Activated naive CD8-positive, alpha-beta T cell treated with anti-CD3 and anti-CD28 coated beads for 36 hours (primary cell): ENCODE results near the gene ACSM6. TPM values are rescaled to one million over a fixed set of nuclear protein-coding genes. Genes with fewer than 3 reads are reported as not detected.
"Not testable (repeated sequence)": the region's sequence is repeated elsewhere in the genome, so short reads cannot be mapped to it uniquely, and the experiment has no call there.

Experiments used
- DNase-seq: peaks from one replicate; pipeline ENCODE4 v3.0.0; 2021
- H3K27ac Mint-ChIP-seq: one replicate; pipeline ENCODE4 v1.8.0; 2022; ENCODE audit warnings: mild to moderate bottlenecking, moderate library complexity, mixed read lengths
- H3K27me3 Mint-ChIP-seq: one replicate; pipeline ENCODE4 v1.8.0; 2022; ENCODE audit warnings: mild to moderate bottlenecking, mixed read lengths
- H3K36me3 Mint-ChIP-seq: one replicate; pipeline ENCODE4 v1.8.0; 2021; ENCODE audit warnings: mild to moderate bottlenecking, mixed read lengths
- H3K4me1 Mint-ChIP-seq: one replicate; pipeline ENCODE4 v1.8.0; 2021; ENCODE audit warnings: mixed read lengths
- H3K4me3 Mint-ChIP-seq: one replicate; pipeline ENCODE4 v1.8.0; 2022; ENCODE audit warnings: mild to moderate bottlenecking, moderate library complexity, mixed read lengths
- H3K9me3 Mint-ChIP-seq: one replicate; pipeline ENCODE4 v1.8.0; 2022; ENCODE audit warnings: mixed read lengths
- total RNA-seq, 2 experiments: library from RNA; stranded (reverse); gene quantifications; one replicate each; pipeline ENCODE4 v1.2.3, GENCODE V29; 2021

Gene ACSM6
- total RNA-seq, 2 experiments from 2014 or later = not detected

DNA sequence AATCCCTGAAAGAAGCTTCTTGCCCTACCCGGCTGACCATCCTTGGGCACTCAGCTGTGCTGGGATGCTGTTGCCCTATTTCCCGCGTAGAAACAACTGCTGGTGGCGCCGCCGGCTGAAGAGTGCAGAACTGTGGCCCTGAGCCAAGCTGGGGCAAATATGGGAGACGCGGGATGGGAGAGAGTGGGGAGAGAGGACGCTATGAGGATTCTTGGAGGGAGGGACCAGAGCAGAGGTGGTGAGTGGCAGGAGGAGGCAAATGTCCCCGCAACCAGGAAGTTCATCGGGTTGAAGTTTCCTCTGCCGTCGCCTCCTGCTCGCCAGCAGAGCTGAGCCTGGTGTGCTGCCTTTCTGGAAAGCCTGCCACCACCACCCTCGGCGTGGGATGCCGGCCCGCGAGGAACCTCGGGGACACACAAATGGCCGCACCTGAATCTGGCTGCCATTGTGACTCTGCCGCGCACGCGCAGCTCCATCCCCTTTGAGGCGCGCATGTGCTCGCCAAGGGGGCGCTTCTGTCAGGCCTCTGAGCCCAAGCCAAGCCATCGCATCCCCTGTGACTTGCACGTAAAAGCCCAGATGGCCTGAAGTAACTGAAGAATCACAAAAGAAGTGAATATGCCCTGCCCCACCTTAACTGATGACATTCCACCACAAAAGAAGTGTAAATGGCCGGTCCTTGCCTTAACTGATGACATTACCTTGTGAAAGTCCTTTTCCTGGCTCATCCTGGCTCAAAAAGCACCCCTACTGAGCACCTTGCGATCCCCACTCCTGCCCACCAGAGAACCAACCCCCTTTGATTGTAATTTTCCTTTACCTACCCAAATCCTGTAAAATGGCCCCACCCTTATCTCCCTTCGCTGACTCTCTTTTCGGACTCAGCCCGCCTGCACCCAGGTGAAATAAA lies 36.9 kb downstream of the ACSM6 start:
- peak overlapping the region; percentile 86 for H3K4me3 Mint-ChIP-seq
- peak; percentile 70 for DNase-seq

DNA sequence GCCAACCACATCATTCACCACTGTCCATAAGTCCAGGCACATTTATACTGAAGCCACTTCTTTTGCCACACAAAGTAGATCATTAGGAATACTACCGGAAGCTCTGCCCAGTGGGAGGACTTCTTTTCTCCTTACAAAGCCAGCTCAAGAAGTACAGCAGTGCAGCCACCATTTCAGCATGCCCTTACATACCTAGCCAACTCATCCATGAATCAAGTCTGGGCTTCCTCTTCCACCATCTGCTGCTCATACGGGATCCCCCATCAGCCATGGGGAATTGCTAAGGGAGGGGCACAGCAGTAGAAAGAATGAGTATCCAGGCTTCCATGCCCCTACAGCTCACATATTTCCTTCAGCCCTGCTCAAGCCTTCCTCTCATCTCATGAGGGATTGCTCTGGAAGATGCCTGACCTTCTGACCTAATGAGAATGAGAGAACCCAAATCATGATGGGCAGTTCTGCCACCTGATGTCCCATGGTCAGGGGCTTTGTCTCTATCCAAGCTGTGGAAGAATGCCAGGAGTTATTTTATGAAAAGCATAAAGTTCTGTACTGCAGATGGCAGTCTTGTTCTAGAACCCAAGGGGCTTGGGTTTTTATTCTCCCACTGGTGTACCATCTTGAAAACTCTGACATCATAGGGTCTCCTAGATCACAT lies 39.5 kb downstream of the ACSM6 start:
- no peak for DNase-seq
- H3K4me3 Mint-ChIP-seq = no peak overlapping the region
- peaks cover 11% of the 10 kb centered on the region for H3K9me3 Mint-ChIP-seq
- H3K27ac Mint-ChIP-seq = no peak overlapping the region
- peaks cover 32% of the 10 kb centered on the region for H3K4me1 Mint-ChIP-seq
- H3K36me3 Mint-ChIP-seq = peaks cover 23% of the 10 kb centered on the region
- H3K27me3 Mint-ChIP-seq = peaks cover 18% of the 10 kb centered on the region

More for the DNA sequence above, 36.9 kb downstream of the ACSM6 start:
- Mint-ChIP-seq H3K9me3 (peaks cover 11% of the 10 kb centered on the region), H3K36me3 (peaks cover 26% of the 10 kb centered on the region), H3K27me3 (peaks cover 18% of the 10 kb centered on the region), H3K27ac (peak overlapping the region; percentile 93), H3K4me1 (peaks cover 19% of the 10 kb centered on the region)

DNA sequence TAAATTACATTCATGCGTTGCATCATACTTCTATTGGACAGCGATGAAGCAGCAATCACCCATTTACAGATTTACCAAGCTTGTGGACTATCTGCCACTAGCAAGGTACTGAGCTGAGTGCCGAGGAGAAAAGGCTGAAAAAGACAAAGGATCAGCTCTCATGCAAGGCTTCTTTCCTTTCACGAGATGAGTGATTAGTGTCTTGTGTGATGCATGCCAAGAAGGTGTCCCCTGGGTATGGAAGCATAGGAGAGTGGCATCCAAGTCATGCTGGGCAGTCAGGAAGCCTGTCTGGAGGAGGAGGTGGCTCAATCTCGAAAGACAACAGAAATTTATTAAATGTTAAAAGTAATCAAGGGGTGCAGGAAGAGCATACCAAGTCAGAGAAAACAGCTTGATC lies 40.9 kb downstream of the ACSM6 start:
- no peak for DNase-seq
- peaks cover 32% of the 10 kb centered on the region for H3K4me1 Mint-ChIP-seq
- peak overlapping the region; percentile 11 for H3K27ac Mint-ChIP-seq
- peaks cover 9% of the 10 kb centered on the region for H3K9me3 Mint-ChIP-seq
- H3K4me3 Mint-ChIP-seq = no peak overlapping the region
- H3K36me3 Mint-ChIP-seq = peaks cover 13% of the 10 kb centered on the region
- H3K27me3 Mint-ChIP-seq = peaks cover 14% of the 10 kb centered on the region

- peaks cover 6% of the 10 kb centered on the region for H3K36me3 Mint-ChIP-seq
- peaks cover 7% of the 10 kb centered on the region for H3K9me3 Mint-ChIP-seq
- peaks cover 8% of the 10 kb centered on the region for H3K27me3 Mint-ChIP-seq
- peak overlapping the region; percentile 93 for H3K27ac Mint-ChIP-seq
- H3K4me1 Mint-ChIP-seq = peaks cover 29% of the 10 kb centered on the region
- H3K4me3 Mint-ChIP-seq = no peak overlapping the region
- DNase-seq = no peak
These were observed 41.6 kb downstream of the ACSM6 start for GRCh38 chr10:95235676-95236067.

- Mint-ChIP-seq H3K9me3 (peaks cover 3% of the 10 kb centered on the region), H3K27ac (peak overlapping the region; percentile 93), H3K4me1 (peaks cover 25% of the 10 kb centered on the region), H3K4me3 (peak overlapping the region; percentile 29), H3K36me3 (no peaks in the 10 kb centered on the region), H3K27me3 (peaks cover 2% of the 10 kb centered on the region)
- DNase-seq = peak; percentile 33
These were observed 42.2 kb downstream of the ACSM6 start for GRCh38 chr10:95236068-95236903.

- no peaks in the 10 kb centered on the region for H3K9me3 Mint-ChIP-seq
- no peaks in the 10 kb centered on the region for H3K27me3 Mint-ChIP-seq
- no peak overlapping the region for H3K4me3 Mint-ChIP-seq
- no peaks in the 10 kb centered on the region for H3K36me3 Mint-ChIP-seq
- DNase-seq = no peak
- peaks cover 23% of the 10 kb centered on the region for H3K4me1 Mint-ChIP-seq
- H3K27ac Mint-ChIP-seq = peak overlapping the region; percentile 65
These were observed 43.5 kb downstream of the ACSM6 start for GRCh38 chr10:95237376-95238170.

DNA sequence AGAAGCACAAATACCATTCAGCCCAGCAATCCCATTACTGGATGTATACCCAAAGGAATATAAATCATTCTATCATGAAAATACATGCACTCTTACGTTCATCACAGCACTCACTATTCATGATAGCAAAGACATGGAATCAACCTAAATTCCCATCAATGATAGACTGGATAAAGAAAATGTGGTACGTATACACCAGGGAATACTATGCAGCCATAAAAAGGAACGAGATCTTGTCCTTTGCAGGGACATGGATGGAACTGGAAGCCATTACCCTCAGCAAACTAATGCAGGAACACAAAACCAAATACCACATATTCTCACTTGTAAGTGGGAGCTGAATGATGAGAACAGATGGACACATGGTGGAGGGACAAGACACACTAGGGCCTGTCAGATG lies 46.1 kb downstream of the ACSM6 start:
- H3K36me3 Mint-ChIP-seq, H3K9me3 Mint-ChIP-seq, H3K27ac Mint-ChIP-seq, H3K27me3 Mint-ChIP-seq, DNase-seq, H3K4me3 Mint-ChIP-seq: not testable (repeated sequence)
- peaks cover 21% of the 10 kb centered on the region for H3K4me1 Mint-ChIP-seq

- Mint-ChIP-seq H3K36me3 (no peaks in the 10 kb centered on the region), H3K4me3 (no peak overlapping the region), H3K9me3 (no peaks in the 10 kb centered on the region), H3K4me1 (peaks cover 17% of the 10 kb centered on the region), H3K27me3 (no peaks in the 10 kb centered on the region), H3K27ac (no peak overlapping the region)
- DNase-seq = no peak
These were observed 46.8 kb downstream of the ACSM6 start for GRCh38 chr10:95240811-95241210.

GRCh38 chr10:95241533-95241932 lies 47.5 kb downstream of the ACSM6 start:
- H3K4me1 Mint-ChIP-seq = peaks cover 13% of the 10 kb centered on the region
- no peak for DNase-seq
- H3K9me3 Mint-ChIP-seq = no peaks in the 10 kb centered on the region
- H3K27me3 Mint-ChIP-seq = no peaks in the 10 kb centered on the region
- no peaks in the 10 kb centered on the region for H3K36me3 Mint-ChIP-seq
- H3K4me3 Mint-ChIP-seq = no peak overlapping the region
- H3K27ac Mint-ChIP-seq = no peak overlapping the region

- no peaks in the 10 kb centered on the region for H3K9me3 Mint-ChIP-seq
- DNase-seq = peak; percentile 28
- H3K4me3 Mint-ChIP-seq = no peak overlapping the region
- H3K27me3 Mint-ChIP-seq = no peaks in the 10 kb centered on the region
- peaks cover 5% of the 10 kb centered on the region for H3K4me1 Mint-ChIP-seq
- no peak overlapping the region for H3K27ac Mint-ChIP-seq
- no peaks in the 10 kb centered on the region for H3K36me3 Mint-ChIP-seq
These were observed 48.7 kb downstream of the ACSM6 start for GRCh38 chr10:95242581-95243317.

DNA sequence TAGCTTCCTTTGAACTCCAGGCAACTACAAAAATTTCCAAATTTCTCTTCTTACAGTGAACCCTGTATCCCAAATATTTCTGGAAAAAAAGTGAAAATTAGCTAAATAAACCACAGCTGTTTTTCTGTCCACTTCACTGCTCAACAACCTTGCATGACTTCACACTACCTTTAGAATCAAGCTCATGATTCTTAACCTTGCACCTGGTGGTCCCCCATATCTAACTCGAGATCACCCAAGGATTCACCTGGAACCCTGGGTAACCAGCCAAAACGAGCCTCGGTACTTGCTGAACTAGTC lies 49.2 kb downstream of the ACSM6 start:
- no peak for DNase-seq
- Mint-ChIP-seq H3K4me1 (peaks cover 5% of the 10 kb centered on the region), H3K27me3 (no peaks in the 10 kb centered on the region), H3K27ac (no peak overlapping the region), H3K9me3 (no peaks in the 10 kb centered on the region), H3K4me3 (no peak overlapping the region), H3K36me3 (no peaks in the 10 kb centered on the region)

GRCh38 chr10:95244152-95244551 lies 50.1 kb downstream of the ACSM6 start:
- Mint-ChIP-seq H3K4me1 (peaks cover 5% of the 10 kb centered on the region), H3K4me3 (no peak overlapping the region), H3K27me3 (no peaks in the 10 kb centered on the region), H3K36me3 (no peaks in the 10 kb centered on the region), H3K27ac (no peak overlapping the region), H3K9me3 (no peaks in the 10 kb centered on the region)
- DNase-seq = no peak

DNA sequence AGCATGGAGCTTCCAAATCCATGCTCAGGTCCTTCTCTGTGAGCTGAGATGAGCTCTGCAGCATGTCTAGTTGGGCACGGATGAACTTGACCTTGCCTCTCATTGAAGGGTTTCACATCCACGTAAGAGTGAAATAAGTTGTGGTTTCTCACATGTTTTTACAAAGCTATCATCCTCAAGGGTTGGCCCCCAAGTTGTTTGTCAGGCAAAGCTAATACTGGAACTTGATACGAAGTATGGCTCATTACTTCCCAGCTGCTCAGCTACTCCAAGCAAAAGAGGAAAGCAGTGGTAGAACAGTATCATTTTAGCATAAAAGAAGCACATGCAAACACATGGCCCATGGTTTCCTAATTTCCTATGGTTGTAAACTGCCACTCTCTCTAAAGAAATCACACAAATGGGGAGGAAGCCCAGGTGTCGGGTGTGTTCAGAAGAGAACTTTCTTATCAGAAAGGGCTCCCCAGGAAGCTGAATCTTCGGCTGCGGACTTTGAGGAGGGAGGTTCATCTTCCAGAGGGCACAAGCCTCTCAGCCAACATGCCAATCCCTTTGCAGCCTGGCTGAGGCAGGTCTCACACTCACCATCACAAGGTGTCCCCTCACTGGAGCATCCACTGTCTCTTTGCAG lies 51.5 kb downstream of the ACSM6 start:
- Mint-ChIP-seq H3K4me3 (no peak overlapping the region), H3K9me3 (no peaks in the 10 kb centered on the region), H3K4me1 (peaks cover 5% of the 10 kb centered on the region), H3K36me3 (no peaks in the 10 kb centered on the region), H3K27ac (no peak overlapping the region), H3K27me3 (no peaks in the 10 kb centered on the region)
- DNase-seq = no peak
